IPS-18c (cell line): Measurements from ENCODE around the gene SRD5A2.

Experiments
- H3K4me3 ChIP-seq: 2 replicates; pipeline ENCODE4 v1.7.0; 2013; ENCODE audit warnings: low read depth, mild to moderate bottlenecking, low read length, moderate library complexity; ENCODE audit not compliant: insufficient read depth
- H3K9me3 ChIP-seq: one replicate; pipeline ENCODE4 v1.6.1; 2013; ENCODE audit warnings: mild to moderate bottlenecking, low read length, moderate library complexity; ENCODE audit not compliant: control insufficient read depth, insufficient read depth

Gene SRD5A2

DNA sequence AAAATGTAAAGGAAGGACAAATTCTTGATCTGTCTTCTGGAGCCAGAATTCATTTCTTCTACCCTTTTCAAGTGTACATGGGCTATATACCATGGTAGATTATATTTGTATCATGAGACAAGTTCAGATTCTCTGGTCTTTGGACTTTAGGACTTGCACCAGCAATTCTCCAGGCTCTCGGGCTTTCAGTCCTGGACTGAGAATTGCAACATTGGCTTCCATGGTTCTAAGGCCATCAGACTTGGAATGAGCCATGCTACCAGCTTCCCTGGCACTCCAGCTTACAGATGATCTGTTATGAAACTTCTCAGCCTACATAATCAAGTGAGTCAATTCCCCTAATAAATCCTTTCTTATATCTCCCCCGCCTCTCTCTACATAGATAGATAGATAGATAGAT is 33.3 kb downstream of the SRD5A2 start:
- no peaks in the 10 kb centered on the region for H3K9me3 ChIP-seq
- H3K4me3 ChIP-seq = no peak overlapping the region

DNA sequence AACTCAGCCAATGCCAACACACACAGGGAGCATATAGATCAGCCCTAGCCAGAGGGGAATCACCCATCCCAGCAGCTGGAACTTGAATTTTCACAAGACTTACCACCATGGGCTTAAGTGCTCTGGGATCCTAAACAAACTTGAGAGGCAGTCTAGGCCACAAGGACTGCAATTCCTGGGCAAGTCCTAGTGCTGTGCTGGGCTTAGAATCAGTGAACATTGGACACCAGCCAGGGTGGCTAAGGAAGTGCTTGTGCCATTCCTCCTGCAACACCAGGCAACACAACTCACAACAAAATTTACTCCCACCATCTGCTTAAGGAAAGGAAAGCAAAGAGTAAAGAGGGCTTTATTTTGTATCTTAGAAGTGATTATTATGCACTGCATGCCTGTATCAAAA is 38.9 kb downstream of the SRD5A2 start:
- H3K4me3 ChIP-seq = no peak overlapping the region

DNA sequence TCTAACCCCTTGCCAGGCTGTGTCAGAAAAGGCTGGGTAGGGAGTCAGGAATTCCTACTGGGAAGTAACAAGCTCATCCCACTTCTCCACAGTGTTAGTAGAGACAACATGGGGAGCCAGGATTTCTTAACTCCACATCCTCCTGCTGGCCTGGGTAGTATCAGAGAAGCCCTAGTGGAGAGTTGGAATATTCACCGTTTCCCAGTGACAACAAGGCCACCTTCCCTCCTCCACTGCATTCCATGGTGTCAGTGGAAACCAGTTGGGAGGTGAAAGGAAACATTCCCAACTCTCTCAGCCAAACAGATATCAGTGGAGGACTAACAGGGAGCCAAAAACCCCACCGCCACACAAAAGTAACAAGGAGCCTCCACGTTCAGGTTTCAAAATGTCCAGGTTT is 41.2 kb downstream of the SRD5A2 start:
- no peaks in the 10 kb centered on the region for H3K9me3 ChIP-seq
- no peak overlapping the region for H3K4me3 ChIP-seq

More for the DNA sequence above, 38.9 kb downstream of the SRD5A2 start:
- H3K9me3 ChIP-seq = no peaks in the 10 kb centered on the region

DNA sequence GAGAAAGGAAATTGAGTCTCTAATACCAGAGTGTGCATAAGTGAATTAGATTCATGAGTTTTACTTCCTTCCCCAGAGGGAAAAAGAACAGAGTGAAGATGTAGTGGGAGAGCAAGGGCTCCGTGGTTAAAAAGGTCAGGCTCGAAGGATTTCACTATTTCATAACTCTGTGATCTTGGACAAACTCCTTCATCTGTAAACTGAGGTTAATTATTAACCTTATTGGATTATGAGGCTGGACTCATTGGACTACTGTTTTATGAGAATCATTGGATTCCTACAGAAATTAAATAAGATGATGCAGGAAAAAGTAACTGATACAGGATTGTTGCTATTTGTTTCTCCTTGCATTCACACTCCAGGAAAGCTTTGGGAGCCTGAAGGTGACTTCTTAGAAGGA is 45.0 kb downstream of the SRD5A2 start:
- no peak overlapping the region for H3K4me3 ChIP-seq
- no peaks in the 10 kb centered on the region for H3K9me3 ChIP-seq

DNA sequence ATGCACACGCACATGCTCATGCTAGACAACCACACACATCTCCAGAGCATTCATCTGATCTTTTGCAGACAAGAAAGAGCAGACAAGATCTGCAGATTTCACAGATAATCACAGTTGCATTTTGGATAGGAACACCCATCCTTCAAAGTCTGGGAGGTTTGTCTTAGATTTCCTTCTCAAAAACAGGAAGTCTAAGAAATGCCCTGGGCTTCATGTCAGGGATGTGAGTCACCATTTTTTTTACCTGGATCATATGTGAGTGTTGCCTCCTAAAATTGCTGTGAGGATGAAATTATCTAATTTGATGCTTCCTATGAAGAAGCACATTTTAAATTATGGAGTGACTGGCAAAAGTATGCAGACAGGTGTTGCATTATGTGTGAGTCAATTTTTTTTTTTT is 46.1 kb downstream of the SRD5A2 start:
- no peak overlapping the region for H3K4me3 ChIP-seq
- no peaks in the 10 kb centered on the region for H3K9me3 ChIP-seq

DNA sequence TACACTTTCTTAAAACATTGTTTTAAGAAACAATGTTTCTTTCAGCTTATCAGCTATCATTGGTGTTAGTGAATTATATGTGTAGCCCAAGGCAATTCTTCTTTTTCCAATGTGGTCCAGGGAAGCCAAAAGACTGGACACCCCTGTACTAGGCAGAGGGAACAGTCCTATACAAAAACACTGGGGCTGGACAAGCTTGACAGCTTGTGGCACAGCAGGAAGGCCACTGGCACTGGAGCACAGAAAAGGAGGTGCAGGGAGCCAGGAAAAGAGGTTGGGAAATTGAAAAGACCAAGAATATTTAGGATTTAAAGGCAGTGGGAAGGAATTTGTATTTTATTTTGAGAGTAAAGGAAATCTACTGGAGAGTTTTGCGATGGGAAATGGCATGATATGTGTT is 47.7 kb downstream of the SRD5A2 start:
- Histone ChIP-seq H3K9me3 (no peaks in the 10 kb centered on the region), H3K4me3 (no peak overlapping the region)

DNA sequence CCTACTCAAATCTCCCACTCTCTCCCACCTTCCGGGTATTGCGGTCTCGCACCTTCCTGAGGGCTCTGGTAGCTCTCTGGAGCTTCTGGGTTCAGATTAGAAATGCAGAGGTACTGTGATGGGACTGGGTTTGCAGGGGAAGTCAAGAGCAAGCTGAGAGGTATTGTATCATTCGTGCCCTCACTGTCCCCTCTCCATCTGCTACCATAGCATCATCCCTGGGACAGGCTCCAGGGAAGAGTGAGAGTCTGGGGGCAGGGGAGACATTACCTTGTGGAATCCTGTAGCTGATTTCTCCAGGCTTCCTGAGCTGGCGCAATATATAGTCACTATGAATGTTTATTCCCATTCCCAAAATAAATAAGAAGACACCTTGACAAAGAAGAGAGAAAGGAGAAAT is 49.6 kb downstream of the SRD5A2 start:
- H3K9me3 ChIP-seq = no peaks in the 10 kb centered on the region

DNA sequence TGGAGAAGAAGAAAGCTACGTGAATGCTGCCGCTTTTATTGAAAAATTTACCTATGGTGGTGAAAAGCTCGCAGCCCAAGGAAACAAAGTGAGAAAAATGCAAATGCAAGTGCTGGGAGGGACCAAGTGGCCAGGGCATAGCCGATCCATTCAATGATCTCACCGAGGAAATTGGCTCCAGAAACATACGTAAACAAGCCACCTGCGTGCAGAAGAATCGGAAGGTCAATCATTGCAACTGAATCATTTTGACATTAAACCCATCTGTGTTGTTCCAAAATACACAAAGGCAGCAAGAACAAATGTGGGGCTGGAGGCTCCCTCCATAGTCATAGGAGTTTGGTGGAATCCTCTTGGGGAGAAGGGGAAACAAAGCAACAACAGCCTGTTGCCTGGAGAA is 51.5 kb downstream of the SRD5A2 start:
- no peak overlapping the region for H3K4me3 ChIP-seq
- H3K9me3 ChIP-seq = no peaks in the 10 kb centered on the region

More for the DNA sequence above, 49.6 kb downstream of the SRD5A2 start:
- H3K4me3 ChIP-seq = no peak overlapping the region

DNA sequence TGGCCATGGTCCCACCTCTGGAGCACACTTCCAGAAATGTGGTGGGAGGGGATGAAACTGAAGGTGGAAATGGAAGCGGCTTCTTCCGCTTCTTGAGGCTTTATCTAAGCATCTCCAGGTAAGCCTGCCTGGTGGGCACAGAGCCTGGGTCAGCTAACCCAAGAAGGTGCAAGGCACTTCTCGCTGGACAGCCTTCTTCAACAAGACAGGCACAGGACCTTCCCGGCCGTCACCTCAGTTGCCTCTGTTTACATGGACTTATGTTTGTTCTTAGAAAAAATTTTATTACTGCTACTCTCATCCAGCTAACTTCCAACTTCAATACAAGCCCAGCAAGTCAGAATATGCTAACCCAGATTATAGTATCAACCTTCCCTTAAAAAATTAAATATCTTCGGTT is 51.9 kb downstream of the SRD5A2 start:
- Histone ChIP-seq H3K9me3 (no peaks in the 10 kb centered on the region), H3K4me3 (no peak overlapping the region)

DNA sequence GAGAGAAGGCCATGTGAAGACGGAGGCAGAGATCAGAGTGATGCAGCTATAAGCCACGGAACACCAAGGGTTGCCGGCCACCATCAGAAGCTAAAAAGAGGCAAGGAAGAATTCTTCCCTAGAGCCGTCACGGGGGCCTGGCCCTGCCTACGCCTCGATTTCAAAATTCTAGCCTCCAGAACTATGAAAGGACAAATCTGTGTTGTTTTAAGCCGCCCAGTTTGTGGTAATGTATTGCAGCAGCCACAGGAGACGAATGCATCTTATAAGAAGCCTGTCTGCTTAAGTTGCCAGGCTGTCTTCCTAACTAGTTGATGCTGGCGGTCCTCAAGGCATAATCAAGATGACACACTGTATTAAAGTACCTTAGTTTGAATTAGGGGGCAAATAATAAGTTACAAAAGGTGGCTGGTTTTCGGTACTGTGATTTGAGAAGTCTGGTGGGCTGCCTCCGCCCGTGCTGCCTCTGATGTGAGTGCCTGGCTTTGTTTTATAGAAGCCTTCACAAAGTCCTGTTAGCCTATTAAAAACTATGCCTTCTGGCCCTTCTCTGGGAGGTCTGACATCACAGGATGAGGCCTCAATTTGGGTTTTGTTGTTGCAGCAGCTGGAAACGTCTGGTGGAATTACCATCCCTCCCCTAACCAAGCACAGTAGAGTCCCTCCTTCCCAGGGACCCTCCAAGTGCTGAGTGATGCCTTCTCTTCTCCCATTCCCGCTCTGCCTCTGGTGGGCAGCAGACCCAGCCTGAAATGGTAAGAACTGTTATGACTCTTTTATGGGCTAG is 53.6 kb downstream of the SRD5A2 start:
- H3K4me3 ChIP-seq = no peak overlapping the region
- no peaks in the 10 kb centered on the region for H3K9me3 ChIP-seq

DNA sequence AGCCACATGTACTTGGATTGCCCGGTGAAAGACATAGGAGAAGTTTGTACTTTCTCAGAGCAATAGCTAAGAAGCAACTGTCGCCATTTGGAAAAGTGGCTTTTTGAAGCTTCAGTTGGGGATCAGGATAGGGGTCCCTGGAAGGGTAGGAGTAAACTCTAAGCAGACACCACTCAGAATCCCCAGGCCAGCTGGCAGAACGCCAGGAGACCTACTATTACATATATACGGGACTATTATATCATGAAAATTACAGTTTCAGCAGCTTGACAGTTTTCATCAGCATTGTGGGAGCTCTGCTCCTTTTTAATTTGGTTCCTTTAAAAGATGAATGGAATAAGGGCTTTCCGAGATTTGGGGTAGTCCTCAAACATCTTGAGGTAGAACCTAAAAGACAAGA is 54.9 kb downstream of the SRD5A2 start:
- H3K4me3 ChIP-seq = no peak overlapping the region
- H3K9me3 ChIP-seq = no peaks in the 10 kb centered on the region

DNA sequence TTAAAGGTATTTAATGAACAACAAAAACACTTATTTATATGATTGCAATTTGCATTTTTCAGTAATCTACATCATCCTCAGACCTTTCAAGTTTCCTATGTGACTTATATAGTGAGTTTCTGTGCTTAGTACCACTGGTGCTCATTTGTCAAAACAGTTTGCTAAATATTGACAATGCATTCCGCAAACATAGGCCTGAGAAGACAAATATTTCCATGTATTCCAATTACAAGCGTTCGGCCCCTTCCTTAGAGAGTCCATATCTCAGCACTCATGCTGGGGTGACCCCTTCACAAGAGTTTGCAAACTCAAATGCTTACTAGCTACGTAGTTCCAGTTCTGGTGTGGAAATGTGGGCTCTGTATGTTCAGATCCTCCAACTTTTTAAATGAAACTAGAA is 56.1 kb downstream of the SRD5A2 start:
- Histone ChIP-seq H3K9me3 (no peaks in the 10 kb centered on the region), H3K4me3 (no peak overlapping the region)

DNA sequence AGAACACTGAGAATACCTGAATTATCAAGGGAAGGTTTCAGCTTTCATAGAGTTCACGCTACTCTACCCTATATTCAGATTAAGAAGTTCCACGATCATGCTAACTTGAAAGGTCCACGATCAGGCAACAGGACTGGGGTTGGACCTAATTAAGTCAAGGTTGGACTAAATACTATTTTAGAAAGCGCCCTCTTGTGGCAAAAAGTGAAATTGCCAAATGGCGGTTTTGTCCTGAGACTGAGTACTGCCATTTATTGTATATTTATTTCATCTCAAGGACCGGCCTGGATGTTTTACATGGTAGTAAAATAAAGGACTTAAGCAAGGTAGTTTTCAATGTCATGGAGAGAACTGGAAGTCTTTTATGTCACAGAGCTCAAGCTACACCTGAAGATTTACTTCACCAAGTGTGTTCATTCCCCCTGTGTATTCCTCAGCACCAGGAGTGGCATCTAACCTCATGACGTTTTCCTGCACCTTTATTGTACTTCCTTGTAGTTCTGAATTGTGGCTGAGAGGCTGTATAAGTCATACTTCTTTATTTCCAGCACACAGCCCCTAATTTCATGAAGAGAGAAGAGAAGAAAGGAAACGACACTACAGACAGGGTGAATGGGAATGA is 56.8 kb downstream of the SRD5A2 start:
- Histone ChIP-seq H3K4me3 (no peak overlapping the region), H3K9me3 (no peaks in the 10 kb centered on the region)

DNA sequence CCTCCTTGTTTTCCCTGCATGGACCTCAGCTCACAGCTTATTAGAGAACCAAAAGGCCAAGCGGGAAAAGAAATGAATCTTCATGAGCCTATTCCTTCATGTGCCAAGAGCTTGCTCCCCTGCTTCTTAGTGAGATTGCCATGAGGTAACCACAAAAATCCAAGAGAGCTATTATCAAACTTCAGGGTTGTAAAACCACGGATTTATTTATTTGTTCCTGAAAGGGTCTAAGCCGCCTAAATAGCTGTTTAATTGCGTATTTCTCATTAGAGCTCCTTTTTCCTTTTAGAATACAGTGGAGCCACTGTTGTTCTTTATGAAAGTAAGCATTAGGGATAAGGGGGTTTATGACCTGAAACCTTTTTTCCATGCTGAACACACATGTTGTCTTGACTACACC is 58.0 kb downstream of the SRD5A2 start:
- H3K9me3 ChIP-seq = no peaks in the 10 kb centered on the region
- H3K4me3 ChIP-seq = no peak overlapping the region

DNA sequence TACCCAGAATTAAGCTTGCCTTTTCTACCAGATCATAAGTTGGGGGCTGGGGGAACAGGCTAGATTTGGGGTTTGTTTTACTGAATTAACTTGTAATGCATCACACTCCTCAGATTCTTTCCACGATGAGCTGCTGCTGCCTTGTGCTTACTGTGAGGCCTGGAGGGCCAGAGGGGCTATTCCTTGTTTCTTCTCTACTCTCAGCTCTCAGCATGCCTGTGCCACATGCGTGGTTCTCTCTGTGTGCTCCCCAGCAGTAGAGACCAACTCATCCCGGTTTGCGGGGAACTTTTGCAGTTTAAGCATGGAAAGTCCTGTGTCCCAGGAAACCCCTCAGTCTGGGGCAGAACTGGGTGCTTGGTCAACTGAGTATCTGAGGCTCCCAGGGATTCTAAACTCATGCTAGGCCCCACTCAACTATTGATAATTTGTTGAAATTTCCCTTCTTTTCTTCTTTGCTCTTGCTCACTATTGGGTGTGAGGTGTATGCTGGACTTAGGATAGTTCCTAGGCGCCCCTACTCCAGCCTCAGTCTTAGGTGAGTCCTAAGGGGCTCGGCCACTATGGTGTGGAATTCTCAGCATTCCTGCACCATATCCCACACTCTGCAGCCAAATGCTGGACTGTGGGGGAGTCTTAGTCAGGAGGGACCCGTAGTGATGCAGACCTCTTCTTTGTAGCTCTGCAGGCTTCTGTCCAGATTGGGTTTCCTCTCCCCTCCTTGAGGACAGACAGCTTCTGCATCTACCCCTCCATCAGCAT is 63.1 kb downstream of the SRD5A2 start:
- H3K4me3 ChIP-seq = no peak overlapping the region
- no peaks in the 10 kb centered on the region for H3K9me3 ChIP-seq

DNA sequence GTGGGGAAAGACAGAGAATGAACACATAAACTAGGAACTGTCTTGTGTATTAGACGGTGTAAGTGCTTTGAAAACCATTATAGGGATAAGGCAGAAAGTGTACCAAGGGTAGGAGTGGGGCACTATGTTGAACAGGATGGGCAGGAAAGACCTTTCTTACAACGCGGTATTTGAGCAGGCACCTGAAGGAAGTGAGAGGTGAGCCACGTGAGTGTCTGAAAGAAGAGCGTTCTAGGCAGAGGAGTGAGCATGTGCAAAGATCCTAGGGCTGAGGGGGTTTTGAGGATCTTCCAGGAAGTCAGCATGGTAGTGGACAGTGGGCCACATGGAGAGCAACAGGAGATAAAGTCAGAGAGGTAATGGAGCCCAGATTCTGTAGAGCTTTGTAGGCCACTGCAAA is 65.2 kb downstream of the SRD5A2 start:
- no peaks in the 10 kb centered on the region for H3K9me3 ChIP-seq
- no peak overlapping the region for H3K4me3 ChIP-seq

DNA sequence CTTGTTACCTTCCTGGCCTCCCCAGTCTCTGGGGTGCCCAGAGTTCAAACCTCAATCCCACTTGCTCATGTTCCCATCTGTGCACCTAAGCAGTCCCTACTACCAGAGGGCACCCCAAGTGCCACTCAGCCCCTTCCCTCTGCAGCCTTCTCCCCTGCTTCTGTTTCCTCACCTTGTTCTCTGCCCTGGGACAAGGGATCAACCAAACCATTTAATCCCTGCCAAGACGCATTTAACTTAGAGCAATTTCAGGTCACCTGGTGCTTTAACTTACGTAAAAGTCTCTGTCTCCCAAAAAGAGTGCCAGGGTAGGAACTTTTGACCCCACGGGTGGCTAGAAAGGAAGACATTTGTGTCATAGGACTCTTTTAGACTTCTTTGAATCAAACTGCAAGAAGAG is 67.2 kb downstream of the SRD5A2 start:
- Histone ChIP-seq H3K4me3 (no peak overlapping the region), H3K9me3 (no peaks in the 10 kb centered on the region)

DNA sequence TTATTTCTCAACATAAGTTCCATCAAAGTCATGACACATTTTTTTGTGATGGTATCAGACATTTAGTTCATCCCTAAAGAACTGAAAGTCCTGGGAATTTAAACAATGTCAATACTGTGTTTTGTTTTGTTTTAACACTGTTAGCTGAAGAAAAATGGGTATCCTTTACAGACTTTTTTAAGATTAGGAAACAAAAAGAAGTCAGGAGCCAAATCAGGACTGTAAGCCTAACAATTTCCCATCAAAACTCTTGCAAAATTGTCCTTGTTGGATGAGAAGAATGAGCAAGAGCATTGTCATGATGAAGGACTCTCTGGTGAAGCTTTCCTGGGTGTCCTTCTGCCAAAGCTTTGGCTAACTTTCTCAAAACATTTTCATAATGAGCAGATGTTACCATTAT is 69.4 kb downstream of the SRD5A2 start:
- Histone ChIP-seq H3K9me3 (no peaks in the 10 kb centered on the region), H3K4me3 (no peak overlapping the region)
